Gastroesophageal sphincter (tissue), 4 donors: ENCODE data around the gene H19. TPM values are rescaled to one million over a fixed set of nuclear protein-coding genes. Genes with fewer than 3 reads are reported as not detected.

Experiments used
- small RNA-seq, 4 donors: library from RNA; depleted of rRNA; stranded (forward); fragments of <200 nt; gene quantifications; one replicate each; pipeline ENCODE3, GENCODE V24; 2016
- total RNA-seq, 4 donors: library from RNA; depleted of rRNA; stranded (reverse); fragments of >200 nt; gene quantifications; one replicate each; pipeline ENCODE4 v1.1.0, GENCODE V29; 2016

Gene H19
- total RNA-seq, 4 donors from 2014 or later, result 77.5 to 429 (median 399) TPM

Small RNA genes within 50 kb of the gene (small RNA-seq; reads per million reads assigned to genes)
- gene RF01972 (0 reads per million in 4 donors), gene RF01973 (0 reads per million in 4 donors)

Other genes starting within 250 kb of the H19 start
- gene IFITM10, start 247.2 kb downstream of the H19 start, total RNA-seq, result under 1 TPM in 3 of 4 donors, not detected in 1; 0.13 to 0.85 (median 0.31) TPM
- 100 to 1,000 TPM; 182 to 290 (median 238) TPM for gene CTSD, start 233.9 kb downstream of the H19 start, total RNA-seq
- gene SYT8, start 162.9 kb downstream of the H19 start, total RNA-seq, result 1 to 10 TPM in 1 of 4 donors, not detected in 3; 2.2 TPM
- gene TNNI2, start 158.9 kb downstream of the H19 start, total RNA-seq, result 1 to 10 TPM in 1 of 4 donors, not detected in 3; 1.0 TPM
- 100 to 1,000 TPM in 1 of 4 donors, 10 to 100 TPM in 3; 13.4 to 133 (median 47.7) TPM for gene LSP1, start 144.8 kb downstream of the H19 start, total RNA-seq
- not detected for gene PRR33, start 105.9 kb downstream of the H19 start, total RNA-seq
- 1 to 10 TPM; 1.7 to 4.3 (median 2.5) TPM for gene TNNT3, start 78.1 kb downstream of the H19 start, total RNA-seq
- gene MRPL23, start 50.5 kb downstream of the H19 start, total RNA-seq, result 100 to 1,000 TPM in 2 of 4 donors, 10 to 100 TPM in 2; 87.0 to 132 (median 106) TPM
- 10 to 100 TPM in 3 of 4 donors, 1 to 10 TPM in 1; 8.7 to 49.5 (median 28.7) TPM for gene IGF2, start 141.5 kb upstream of the H19 start, total RNA-seq
- gene INS, start 163.4 kb upstream of the H19 start, total RNA-seq, result not detected
- under 1 TPM in 2 of 4 donors, not detected in 2; 0.27 TPM for gene TH, start 174.0 kb upstream of the H19 start, total RNA-seq